Liver (tissue), 2 donors: ENCODE results near the gene FOXK1.

ENCODE experiments used
- CTCF ChIP-seq: fragments of 150-350 bp; IDR thresholded peaks from 2 replicates; pipeline ENCODE4 v1.5.1; 2017; ENCODE audit warnings: improper control_type of control experiment, low read depth, low read length; ENCODE audit not compliant: missing input control
- YY1 ChIP-seq: IDR thresholded peaks from 2 replicates; pipeline ENCODE4 v1.6.1; 2016; ENCODE audit warnings: antibody characterized with exemption, mild to moderate bottlenecking
- donor health status: healthy.

GRCh38 chr7:4689151-4689550, 7.1 kb downstream of the FOXK1 start:
- TF ChIP-seq YY1 = no peak
- TF ChIP-seq CTCF = no peak
